Endothelial cell of umbilical vein (primary cell): ENCODE measurements around the gene WDR27. TPM values are rescaled to one million over a fixed set of nuclear protein-coding genes. Genes with fewer than 3 reads are reported as not detected.

Experiments used
- BruUV-seq: library from RNA; stranded (reverse); fragments of 400-500 nt; replicated peaks from 2 replicates; lab custom pipeline; 2021; lab: Mats Ljungman, UMichigan
- CTCF ChIA-PET: fragments of 300-600, 350-600 bp; sonication (Branson Sonifier 250); formaldehyde crosslinking; loops from one replicate; lab custom pipeline; 2021; ENCODE audit warnings: antibody characterized with exemption, inconsistent platforms; lab: Charles Lee
- POLR2A ChIA-PET: fragments of 300-600, 350-600 bp; sonication (Branson Sonifier 250); formaldehyde crosslinking; loops from one replicate; lab custom pipeline; 2021; ENCODE audit warnings: antibody characterized with exemption, inconsistent platforms; lab: Charles Lee
- DNase-seq: peaks from one replicate; pipeline ENCODE4 v3.0.0-alpha.2; 2011; ENCODE audit warnings: low read depth, low spot score
- FAIRE-seq: peaks from 2 replicates; lab custom pipeline; 2011; peaks lifted over from hg19 to GRCh38; lab: Jason Lieb, UNC
- H2AFZ ChIP-seq: 2 replicates; pipeline ENCODE4 v1.6.0; 2012; ENCODE audit warnings: low read depth, low read length, control low read depth, inconsistent platforms
- H3K27ac ChIP-seq: 2 replicates; pipeline ENCODE4 v1.5.1; 2011; ENCODE audit warnings: low read depth, mild to moderate bottlenecking, control low read depth, low read length, moderate library complexity; ENCODE audit not compliant: insufficient read depth
- H3K27me3 ChIP-seq, 2 experiments: 2 replicates each; pipeline versions ENCODE4 v1.6.0 to v1.6.1; 2011; ENCODE audit warnings: low read length in 2 of 2, mixed read lengths in 1 of 2; ENCODE audit not compliant: control insufficient read depth in 2 of 2, insufficient read depth in 2 of 2
- H3K36me3 ChIP-seq, 2 experiments: 2 replicates in 1 of 2; 3 replicates in 1 of 2; pipeline ENCODE4 v1.5.1; 2011; ENCODE audit warnings: low read length in 2 of 2, mild to moderate bottlenecking in 1 of 2, moderate library complexity in 1 of 2; ENCODE audit not compliant: control insufficient read depth in 2 of 2, insufficient read depth in 2 of 2; ENCODE audit errors: extremely low read depth in 1 of 2
- H3K4me1 ChIP-seq: 3 replicates; pipeline ENCODE4 v1.5.1; 2011; ENCODE audit warnings: mild to moderate bottlenecking, low read length; ENCODE audit not compliant: control insufficient read depth, insufficient read depth; ENCODE audit errors: extremely low read depth
- H3K4me2 ChIP-seq: 2 replicates; pipeline ENCODE4 v1.6.1; 2011; ENCODE audit warnings: low read length, control low read depth, mixed read lengths; ENCODE audit not compliant: insufficient read depth
- H3K4me3 ChIP-seq, 3 experiments: fragments of 200-600 bp in 1 of 3; sonication (generic), shearing (Covaris generic) in 1 of 3; replicated peaks in 1 of 3; 2 replicates each; pipeline ENCODE4 v1.5.1; 2011 to 2016; ENCODE audit warnings: control low read depth in 3 of 3, low read length in 3 of 3, mild to moderate bottlenecking in 2 of 3, inconsistent platforms in 1 of 3, low read depth in 1 of 3, moderate library complexity in 1 of 3; ENCODE audit not compliant: insufficient read depth in 1 of 3
- H3K79me2 ChIP-seq: 2 replicates; pipeline ENCODE4 v1.6.0; 2012; ENCODE audit warnings: low read length, inconsistent platforms; ENCODE audit not compliant: control insufficient read depth, insufficient read depth
- H3K9ac ChIP-seq: replicated peaks from 2 replicates; pipeline ENCODE3; 2011; ENCODE audit warnings: low read length, control low read depth; ENCODE audit not compliant: insufficient read depth; ENCODE audit errors: extremely low read depth
- H3K9me1 ChIP-seq: replicated peaks from 3 replicates; pipeline ENCODE4 v1.6.0; 2011; ENCODE audit warnings: mild to moderate bottlenecking, low read length; ENCODE audit not compliant: control insufficient read depth, insufficient read depth; ENCODE audit errors: extremely low read depth
- H3K9me3 ChIP-seq: replicated peaks from 2 replicates; pipeline ENCODE4 v1.5.1; 2012; ENCODE audit warnings: low read length, inconsistent platforms; ENCODE audit not compliant: control insufficient read depth, insufficient read depth
- H4K20me1 ChIP-seq: replicated peaks from 2 replicates; pipeline ENCODE3; 2011; ENCODE audit warnings: mild to moderate bottlenecking, low read length; ENCODE audit not compliant: control insufficient read depth, insufficient read depth; ENCODE audit errors: extremely low read depth
- EZH2 ChIP-seq: IDR thresholded peaks from 2 replicates; pipeline ENCODE4 v1.6.1; 2012; ENCODE audit warnings: borderline replicate concordance, low read depth, mild to moderate bottlenecking, moderate library complexity, low read length, inconsistent platforms; ENCODE audit not compliant: severe bottlenecking
- FOS ChIP-seq: IDR thresholded peaks from 2 replicates; pipeline ENCODE4 v1.6.1; 2011; ENCODE audit warnings: mild to moderate bottlenecking, low read length, moderate library complexity, borderline replicate concordance; ENCODE audit not compliant: insufficient read depth
- GATA2 ChIP-seq: IDR thresholded peaks from 2 replicates; pipeline ENCODE4 v1.7.0; 2011; ENCODE audit warnings: low read depth, mild to moderate bottlenecking, moderate library complexity, mixed read lengths, low read length; ENCODE audit not compliant: insufficient read length, insufficient read depth
- JUN ChIP-seq: IDR thresholded peaks from 2 replicates; pipeline ENCODE4 v1.6.1; 2011; ENCODE audit warnings: borderline replicate concordance, low read depth; ENCODE audit not compliant: insufficient read length, insufficient read depth
- MYC ChIP-seq: IDR thresholded peaks from one replicate; pipeline ENCODE4 v1.6.1; 2011; ENCODE audit warnings: mild to moderate bottlenecking, low read depth, low read length
- POLR2A ChIP-seq: IDR thresholded peaks from 2 replicates; pipeline ENCODE4 v1.6.1; 2012; ENCODE audit warnings: low read depth, mild to moderate bottlenecking, control low read depth, low read length
- POLR2AphosphoS5 ChIP-seq: IDR thresholded peaks from 2 replicates; pipeline ENCODE4 v1.6.1; 2012; ENCODE audit warnings: low read depth, mild to moderate bottlenecking, control low read depth, low read length, moderate library complexity; ENCODE audit not compliant: insufficient read depth
- dilution Hi-C: fragments of 300-500 bp; cut with MboI; formaldehyde crosslinking; loops from one replicate; pipeline ENCODE4 v1.15.0; 2019; ENCODE audit warnings: low sequenced_read_pairs; ENCODE audit not compliant: extremely low pct_ligation_motif_present
- intact Hi-C: fragments of 100-400 bp; cut with micrococcal nuclease; formaldehyde crosslinking; loops from one replicate; pipeline ENCODE4 v1.10.0; 2022
- polyA plus RNA-seq, 4 experiments: library from polyadenylated mRNA; depleted of rRNA in 3 of 4; stranded (reverse) in 3 of 4; unstranded in 1 of 4; fragments of >200 nt; gene quantifications; 2 replicates each; pipeline versions ENCODE4 v1.2.1 to v1.2.3, GENCODE V29; 2011 to 2012; ENCODE audit warnings: missing spikeins in 1 of 4
- total RNA-seq: library from RNA; stranded (reverse); gene quantifications from 2 replicates; pipeline ENCODE4 v1.2.3, GENCODE V29; 2021
- TF ChIP-seq, protein P1 (sequence below), 2 donors: IDR thresholded peaks; 1 replicate in 1 of 2; 2 replicates in 1 of 2; pipeline ENCODE4 v1.5.1; 2011; ENCODE audit warnings: low read length in 2 of 2, mild to moderate bottlenecking in 2 of 2, moderate library complexity in 2 of 2, control low read depth in 1 of 2, inconsistent platforms in 1 of 2, low read depth in 1 of 2; ENCODE audit not compliant: insufficient read depth in 1 of 2; ENCODE audit errors: extremely low read depth in 1 of 2
- TF ChIP-seq, protein P2 (sequence below): IDR thresholded peaks from 2 replicates; pipeline ENCODE4 v1.6.1; 2011; ENCODE audit not compliant: insufficient read depth, insufficient read length

WDR27 gene
- total and polyA plus RNA-seq, 2 donors (not counting 3 experiments of a cell fraction or from before 2014, with no cell fraction given): 60.1 to 69.7 TPM

GRCh38 chr6:169445227-169445626 is 256.6 kb downstream of the WDR27 start:
- no peak overlapping the region for H2AFZ ChIP-seq
- H3K36me3 ChIP-seq: no peaks in the 10 kb centered on the region
- TF ChIP-seq FOS (no peak), GATA2 (no peak), POLR2A (no peak), MYC (no peak), EZH2 (no peak), POLR2AphosphoS5 (no peak), JUN (no peak)
- TF ChIP-seq, protein P1, sequence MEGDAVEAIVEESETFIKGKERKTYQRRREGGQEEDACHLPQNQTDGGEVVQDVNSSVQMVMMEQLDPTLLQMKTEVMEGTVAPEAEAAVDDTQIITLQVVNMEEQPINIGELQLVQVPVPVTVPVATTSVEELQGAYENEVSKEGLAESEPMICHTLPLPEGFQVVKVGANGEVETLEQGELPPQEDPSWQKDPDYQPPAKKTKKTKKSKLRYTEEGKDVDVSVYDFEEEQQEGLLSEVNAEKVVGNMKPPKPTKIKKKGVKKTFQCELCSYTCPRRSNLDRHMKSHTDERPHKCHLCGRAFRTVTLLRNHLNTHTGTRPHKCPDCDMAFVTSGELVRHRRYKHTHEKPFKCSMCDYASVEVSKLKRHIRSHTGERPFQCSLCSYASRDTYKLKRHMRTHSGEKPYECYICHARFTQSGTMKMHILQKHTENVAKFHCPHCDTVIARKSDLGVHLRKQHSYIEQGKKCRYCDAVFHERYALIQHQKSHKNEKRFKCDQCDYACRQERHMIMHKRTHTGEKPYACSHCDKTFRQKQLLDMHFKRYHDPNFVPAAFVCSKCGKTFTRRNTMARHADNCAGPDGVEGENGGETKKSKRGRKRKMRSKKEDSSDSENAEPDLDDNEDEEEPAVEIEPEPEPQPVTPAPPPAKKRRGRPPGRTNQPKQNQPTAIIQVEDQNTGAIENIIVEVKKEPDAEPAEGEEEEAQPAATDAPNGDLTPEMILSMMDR (IDR thresholded peaks at IDR 0.05; ENCODE audit: extremely low read depth in 1 of 2, insufficient read depth in 1 of 2, low read depth in 1 of 2, low read length in 2 of 2): no peak
- TF ChIP-seq, protein P2, sequence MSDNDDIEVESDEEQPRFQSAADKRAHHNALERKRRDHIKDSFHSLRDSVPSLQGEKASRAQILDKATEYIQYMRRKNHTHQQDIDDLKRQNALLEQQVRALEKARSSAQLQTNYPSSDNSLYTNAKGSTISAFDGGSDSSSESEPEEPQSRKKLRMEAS: no peak
- CTCF ChIA-PET: interaction anchor here (0.8 kb wide), 1 partner anchor 15 kb away, joined by 3 read pairs; no protein-coding TSS in a partner anchor
- H3K27ac ChIP-seq: no peak overlapping the region
- H3K4me1 ChIP-seq: no peaks in the 10 kb centered on the region
- H3K27me3 ChIP-seq: no peaks in the 10 kb centered on the region
- no peak overlapping the region for H3K4me3 ChIP-seq
- FAIRE-seq (no peak), DNase-seq (no peak)
- BruUV-seq: no TSS peak
- H3K9me3 ChIP-seq: peaks cover 1% of the 10 kb centered on the region
- H3K4me2 ChIP-seq: no peak overlapping the region
- no peaks in the 10 kb centered on the region for H3K79me2 ChIP-seq
- no peaks in the 10 kb centered on the region for H3K9me1 ChIP-seq
- POLR2A ChIA-PET: no interaction called here
- H4K20me1 ChIP-seq: no peaks in the 10 kb centered on the region
- H3K9ac ChIP-seq: no peak overlapping the region
- intact Hi-C loops: no loop called here
- dilution Hi-C loops: no loop called here
